H9 (cell line): Measurements from ENCODE around the gene C1S. TPM values are rescaled to one million over a fixed set of nuclear protein-coding genes. Genes with fewer than 3 reads are reported as not detected.

Experiments
- DNase-seq: peaks from one replicate; pipeline ENCODE4 v3.0.0-alpha.2; 2017
- H2AFZ ChIP-seq: one replicate; pipeline ENCODE4 v1.6.1; 2013; ENCODE audit warnings: mild to moderate bottlenecking, low read length, control low read depth, moderate library complexity
- H2AK5ac ChIP-seq: 2 replicates; pipeline ENCODE4 v1.6.1; 2013; ENCODE audit warnings: low read length, control low read depth, mixed read lengths; ENCODE audit not compliant: insufficient read length
- H2BK120ac ChIP-seq: one replicate; pipeline ENCODE4 v1.6.1; 2013; ENCODE audit warnings: low read depth, mild to moderate bottlenecking, low read length, control low read depth, inconsistent platforms; ENCODE audit not compliant: poor library complexity, severe bottlenecking
- H2BK12ac ChIP-seq: 2 replicates; pipeline ENCODE4 v1.6.1; 2013; ENCODE audit warnings: low read length, control low read depth, mixed read lengths, low read depth; ENCODE audit not compliant: insufficient read length
- H2BK15ac ChIP-seq: 2 replicates; pipeline ENCODE4 v1.6.1; 2013; ENCODE audit warnings: low read depth, low read length, control low read depth
- H2BK20ac ChIP-seq: one replicate; pipeline ENCODE4 v1.6.1; 2013; ENCODE audit warnings: low read depth, mild to moderate bottlenecking, low read length, control low read depth, inconsistent platforms; ENCODE audit not compliant: poor library complexity, severe bottlenecking
- H2BK5ac ChIP-seq: 2 replicates; pipeline ENCODE4 v1.6.1; 2013; ENCODE audit warnings: low read length, control low read depth, mixed read lengths; ENCODE audit not compliant: insufficient read length
- H3K14ac ChIP-seq: 2 replicates; pipeline ENCODE4 v1.6.1; 2013; ENCODE audit warnings: low read length, control low read depth; ENCODE audit not compliant: insufficient read depth
- H3K18ac ChIP-seq: 2 replicates; pipeline ENCODE4 v1.6.1; 2013; ENCODE audit warnings: low read depth, mild to moderate bottlenecking, mixed read lengths, low read length, control low read depth; ENCODE audit not compliant: insufficient read length
- H3K23ac ChIP-seq: 2 replicates; pipeline ENCODE4 v1.6.1; 2013; ENCODE audit warnings: low read length, control low read depth, mixed read lengths, low read depth; ENCODE audit not compliant: insufficient read length
- H3K23me2 ChIP-seq: 2 replicates; pipeline ENCODE4 v1.6.1; 2013; ENCODE audit warnings: low read depth, mild to moderate bottlenecking, mixed read lengths, low read length, control low read depth; ENCODE audit not compliant: insufficient read length, poor library complexity, severe bottlenecking
- H3K27ac ChIP-seq: 2 replicates; pipeline ENCODE4 v1.5.1; 2013; ENCODE audit warnings: low read length, control low read depth, mixed read lengths, low read depth; ENCODE audit not compliant: insufficient read length
- H3K27me3 ChIP-seq: 2 replicates; pipeline ENCODE4 v1.6.1; 2013; ENCODE audit warnings: low read length, control low read depth, inconsistent platforms; ENCODE audit not compliant: insufficient read depth
- H3K4ac ChIP-seq: 2 replicates; pipeline ENCODE4 v1.6.1; 2013; ENCODE audit warnings: low read depth, mild to moderate bottlenecking, control low read depth, inconsistent platforms, low read length, moderate library complexity
- H3K4me1 ChIP-seq: 2 replicates; pipeline ENCODE4 v1.6.1; 2013; ENCODE audit warnings: low read length, control low read depth, inconsistent platforms; ENCODE audit not compliant: insufficient read depth
- H3K4me2 ChIP-seq: 2 replicates; pipeline ENCODE4 v1.6.1; 2013; ENCODE audit warnings: low read length, control low read depth, mixed read lengths; ENCODE audit not compliant: insufficient read length, insufficient read depth
- H3K56ac ChIP-seq: 2 replicates; pipeline ENCODE4 v1.6.1; 2013; ENCODE audit warnings: low read depth, mild to moderate bottlenecking, mixed read lengths, low read length, control low read depth; ENCODE audit not compliant: insufficient read length
- H3K79me1 ChIP-seq: 2 replicates; pipeline ENCODE4 v1.6.1; 2013; ENCODE audit warnings: low read depth, mild to moderate bottlenecking, moderate library complexity, low read length, control low read depth, inconsistent platforms; ENCODE audit not compliant: insufficient read depth, poor library complexity, severe bottlenecking
- H3K79me2 ChIP-seq: 2 replicates; pipeline ENCODE4 v1.6.1; 2013; ENCODE audit warnings: low read length, control low read depth, inconsistent platforms; ENCODE audit not compliant: insufficient read depth
- H3K9ac ChIP-seq: 2 replicates; pipeline ENCODE4 v1.6.1; 2013; ENCODE audit warnings: low read length, control low read depth, mixed read lengths; ENCODE audit not compliant: insufficient read length; ENCODE audit errors: extremely low read depth
- H3K9me3 ChIP-seq: one replicate; pipeline ENCODE4 v1.6.1; 2013; ENCODE audit warnings: low read depth, low read length, inconsistent platforms; ENCODE audit not compliant: control insufficient read depth
- H3T11ph ChIP-seq: one replicate; pipeline ENCODE4 v1.6.1; 2013; ENCODE audit warnings: mild to moderate bottlenecking, low read length, control low read depth, inconsistent platforms
- H4K20me1 ChIP-seq: one replicate; pipeline ENCODE4 v1.6.1; 2013; ENCODE audit not compliant: control insufficient read depth, insufficient read length, insufficient read depth
- H4K5ac ChIP-seq: 2 replicates; pipeline ENCODE4 v1.6.1; 2013; ENCODE audit warnings: low read depth, mild to moderate bottlenecking, mixed read lengths, low read length, control low read depth; ENCODE audit not compliant: insufficient read length
- H4K8ac ChIP-seq: replicated peaks from 2 replicates; pipeline ENCODE4 v1.6.1; 2013; ENCODE audit warnings: low read length, control low read depth, mixed read lengths, low read depth; ENCODE audit not compliant: insufficient read length
- H4K91ac ChIP-seq: 2 replicates; pipeline ENCODE4 v1.6.1; 2013; ENCODE audit warnings: low read depth, mild to moderate bottlenecking, moderate library complexity, mixed read lengths, low read length, control low read depth; ENCODE audit not compliant: insufficient read length
- H3K27ac Mint-ChIP-seq, 3 experiments: 2 replicates in 2 of 3; 3 replicates in 1 of 3; pipeline ENCODE4 v1.8.0; 2020 to 2021; ENCODE audit warnings: mixed read lengths in 3 of 3, mild to moderate bottlenecking in 1 of 3, moderate library complexity in 1 of 3
- H3K27me3 Mint-ChIP-seq: 2 replicates; pipeline ENCODE4 v1.8.0; 2021; ENCODE audit warnings: low read depth, mild to moderate bottlenecking, moderate library complexity, mixed read lengths
- H3K36me3 Mint-ChIP-seq, 3 experiments: 2 replicates in 2 of 3; 3 replicates in 1 of 3; pipeline ENCODE4 v1.8.0; 2020 to 2021; ENCODE audit warnings: low read depth in 3 of 3, mixed read lengths in 3 of 3; ENCODE audit not compliant: insufficient read depth in 1 of 3
- H3K4me1 Mint-ChIP-seq, 2 experiments: 2 replicates each; pipeline ENCODE4 v1.8.0; 2020; ENCODE audit warnings: mixed read lengths in 2 of 2
- H3K4me3 Mint-ChIP-seq, 2 experiments: 2 replicates in 1 of 2; 3 replicates in 1 of 2; pipeline ENCODE4 v1.8.0; 2020 to 2021; ENCODE audit warnings: mild to moderate bottlenecking in 2 of 2, mixed read lengths in 2 of 2, moderate library complexity in 1 of 2
- H3K9me3 Mint-ChIP-seq, 2 experiments: 2 replicates in 1 of 2; 3 replicates in 1 of 2; pipeline ENCODE4 v1.8.0; 2020; ENCODE audit warnings: mild to moderate bottlenecking in 2 of 2, mixed read lengths in 2 of 2, moderate library complexity in 1 of 2
- WGBS: extraction: QIAGEN DNeasy Blood & Tissue Kit; methylation state at CpG from one replicate; pipeline ENCODE4 v1.1.7; 2013; ENCODE audit warnings: missing lambda C conversion rate, low lambda C conversion rate, mixed read lengths; ENCODE audit not compliant: insufficient read length; ENCODE audit errors: extremely low coverage; 5-methylcytosine and 5-hydroxymethylcytosine counted together
- total RNA-seq: library from RNA; stranded (reverse); gene quantifications from 2 replicates; pipeline ENCODE4 v1.2.1, GENCODE V29; 2021
- TF ChIP-seq, protein P1 (sequence below): fragments of 200-600 bp; sonication (generic); conservative IDR thresholded peaks from 3 replicates; pipeline ENCODE4 v1.8.0; 2021; ENCODE audit warnings: antibody characterized with exemption, mild to moderate bottlenecking

C1S gene
- total RNA-seq, 1 experiment from 2014 or later = 4.2 TPM

DNA sequence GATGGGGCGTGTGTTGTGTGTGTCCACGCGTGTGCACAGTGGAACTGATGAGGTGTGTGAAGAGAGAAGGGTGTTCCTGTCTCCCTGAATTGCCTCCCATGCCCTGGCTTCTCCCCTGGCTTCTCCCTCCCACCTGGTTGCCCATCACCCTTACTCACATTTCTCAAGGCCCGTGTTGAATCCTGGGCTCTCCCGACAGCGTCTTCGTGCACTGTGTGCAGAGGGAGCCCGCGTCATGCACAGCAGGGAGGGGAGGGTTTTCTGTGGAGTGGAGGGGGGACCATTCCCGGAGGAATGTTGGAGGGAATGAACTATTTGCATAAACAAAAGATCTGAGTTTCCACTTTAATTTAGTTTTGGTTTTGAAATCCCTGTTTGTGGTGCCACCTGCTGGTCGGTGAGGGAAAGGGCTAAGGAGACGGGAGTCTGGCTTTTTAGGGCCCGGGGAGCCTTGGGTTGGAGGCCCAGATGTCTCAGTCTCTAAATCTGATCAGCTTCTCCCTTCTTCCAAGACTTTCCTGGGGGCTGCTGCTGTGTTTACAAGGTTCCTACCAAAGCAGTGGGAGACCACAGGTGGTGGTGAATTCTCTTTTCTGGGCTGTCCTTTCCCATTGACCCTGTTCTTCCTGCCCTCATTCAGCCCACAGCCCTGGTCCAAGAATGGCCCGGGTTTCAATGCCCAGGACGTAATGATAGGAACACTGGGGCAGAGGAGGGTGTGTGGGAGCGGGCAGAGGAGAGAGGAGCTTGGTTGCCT, 31.9 kb downstream of the C1S start, which contains the start of gene C1R:
C1R (minus strand) TSS at position 217 of the 757 bp plus-strand sequence; CDS start at position 160, 57 bp downstream.
- Histone ChIP-seq H3K23ac (no peak within 1 kb of the TSS), H4K8ac (no peak within 1 kb of the TSS), H3K14ac (no peak within 1 kb of the TSS), H3K27ac (no peak within 1 kb of the TSS), H2BK120ac (no peak within 1 kb of the TSS), H3K79me2 (no peaks in the 10 kb centered on the region), H3K4me1 (peaks cover 16% of the 10 kb centered on the region; the same call in 1 of the 2 replicates), H3K56ac (no peak within 1 kb of the TSS), H2AK5ac (no peak within 1 kb of the TSS), H2BK15ac (no peak within 1 kb of the TSS), H4K5ac (no peak within 1 kb of the TSS), H2BK20ac (no peak within 1 kb of the TSS), H3K4me2 (peak within 1 kb of the TSS; percentile 28), H3K4ac (no peak within 1 kb of the TSS), H3K9ac (no peak within 1 kb of the TSS), H3T11ph (no peak within 1 kb of the TSS), H3K79me1 (no peaks in the 10 kb centered on the region), H4K20me1 (no peaks in the 10 kb centered on the region), H2BK12ac (no peak within 1 kb of the TSS), H3K18ac (peak within 1 kb of the TSS; percentile 8), H3K23me2 (peaks cover 4% of the 10 kb centered on the region), H2BK5ac (no peak within 1 kb of the TSS), H2AFZ (no peak within 1 kb of the TSS), H4K91ac (no peak within 1 kb of the TSS), H3K9me3 (no peaks in the 10 kb centered on the region), H3K27me3 (no peaks in the 10 kb centered on the region; the same call in 1 of the 2 replicates)
- WGBS = no CpG with 5 or more reads among the region's 16 CpGs
- TF ChIP-seq, protein P1, sequence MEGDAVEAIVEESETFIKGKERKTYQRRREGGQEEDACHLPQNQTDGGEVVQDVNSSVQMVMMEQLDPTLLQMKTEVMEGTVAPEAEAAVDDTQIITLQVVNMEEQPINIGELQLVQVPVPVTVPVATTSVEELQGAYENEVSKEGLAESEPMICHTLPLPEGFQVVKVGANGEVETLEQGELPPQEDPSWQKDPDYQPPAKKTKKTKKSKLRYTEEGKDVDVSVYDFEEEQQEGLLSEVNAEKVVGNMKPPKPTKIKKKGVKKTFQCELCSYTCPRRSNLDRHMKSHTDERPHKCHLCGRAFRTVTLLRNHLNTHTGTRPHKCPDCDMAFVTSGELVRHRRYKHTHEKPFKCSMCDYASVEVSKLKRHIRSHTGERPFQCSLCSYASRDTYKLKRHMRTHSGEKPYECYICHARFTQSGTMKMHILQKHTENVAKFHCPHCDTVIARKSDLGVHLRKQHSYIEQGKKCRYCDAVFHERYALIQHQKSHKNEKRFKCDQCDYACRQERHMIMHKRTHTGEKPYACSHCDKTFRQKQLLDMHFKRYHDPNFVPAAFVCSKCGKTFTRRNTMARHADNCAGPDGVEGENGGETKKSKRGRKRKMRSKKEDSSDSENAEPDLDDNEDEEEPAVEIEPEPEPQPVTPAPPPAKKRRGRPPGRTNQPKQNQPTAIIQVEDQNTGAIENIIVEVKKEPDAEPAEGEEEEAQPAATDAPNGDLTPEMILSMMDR = peak; percentile 97
- H3K27me3 Mint-ChIP-seq = peaks cover 10% of the 10 kb centered on the region
- peaks cover 33 to 34% of the 10 kb centered on the region in 2 experiments for H3K4me1 Mint-ChIP-seq
- peak within 1 kb of the TSS in 1 of 2 experiments; percentile 62; a peak in 3 of 5 replicates for H3K4me3 Mint-ChIP-seq
- no peaks in the 10 kb centered on the region for H3K9me3 Mint-ChIP-seq
- DNase-seq = peak; percentile 71
- H3K36me3 Mint-ChIP-seq = peaks cover 4 to 5% (median 5%) of the 10 kb centered on the region in 3 experiments; a peak in 3 of 7 replicates
- H3K27ac Mint-ChIP-seq = peak within 1 kb of the TSS in 2 of 3 experiments; percentile 6 to 71; a peak in 4 of 7 replicates
